Activated naive CD4-positive, alpha-beta T cell treated with anti-CD3 and anti-CD28 coated beads, Interleukin-2, amount 10 ng/mL, durations not matched to agents 7 days and 5 days (primary cell): Measurements from ENCODE around the gene DCDC2C.

Source experiments
- CTCF ChIA-PET: fragments of 350-600 bp; sonication (Branson Sonifier 250); formaldehyde crosslinking; loops from one replicate; lab custom pipeline; 2021; ENCODE audit warnings: antibody characterized with exemption; lab: Charles Lee
- DNase-seq: peaks from one replicate; pipeline ENCODE4 v3.0.0-alpha.2; 2020
- H3K27ac Mint-ChIP-seq: one replicate; pipeline ENCODE4 v1.8.0; 2021; ENCODE audit warnings: mild to moderate bottlenecking, moderate library complexity, mixed read lengths
- H3K27me3 Mint-ChIP-seq: one replicate; pipeline ENCODE4 v1.8.0; 2021; ENCODE audit warnings: mild to moderate bottlenecking, mixed read lengths
- H3K36me3 Mint-ChIP-seq: one replicate; pipeline ENCODE4 v1.8.0; 2021; ENCODE audit warnings: mixed read lengths
- H3K4me1 Mint-ChIP-seq: one replicate; pipeline ENCODE4 v1.8.0; 2021; ENCODE audit warnings: mixed read lengths
- H3K4me3 Mint-ChIP-seq: one replicate; pipeline ENCODE4 v1.8.0; 2021; ENCODE audit warnings: mild to moderate bottlenecking, moderate library complexity, mixed read lengths
- H3K9me3 Mint-ChIP-seq: one replicate; pipeline ENCODE4 v1.8.0; 2021; ENCODE audit warnings: mixed read lengths

The DCDC2C gene

GRCh38 chr2:3665886-3666612, 37.3 kb upstream of the DCDC2C start:
- CTCF ChIA-PET: no interaction called here
- peak; percentile 6 for DNase-seq

DNA sequence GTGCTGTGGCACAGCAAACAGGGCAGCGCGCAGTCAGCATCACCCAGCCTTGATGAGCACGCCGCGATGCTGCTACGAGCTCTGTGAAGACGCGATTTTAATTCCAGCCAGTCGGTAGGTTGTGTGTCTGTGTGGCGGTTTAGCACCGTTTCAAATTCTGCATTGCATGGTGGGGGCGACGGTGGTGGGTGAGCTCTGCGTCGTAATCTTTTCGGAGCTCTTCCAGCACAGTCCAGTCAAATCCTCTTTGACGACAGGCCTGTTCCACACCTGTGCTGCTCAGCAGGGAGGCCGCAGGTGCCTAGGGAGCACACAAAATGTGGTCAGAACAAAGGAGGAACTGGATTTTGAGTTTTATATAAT, 36.8 kb upstream of the DCDC2C start:
- H3K4me3 Mint-ChIP-seq: no peak overlapping the region
- H3K4me1 Mint-ChIP-seq: no peaks in the 10 kb centered on the region
- no peak for DNase-seq
- CTCF ChIA-PET: no interaction called here
- H3K36me3 Mint-ChIP-seq: no peaks in the 10 kb centered on the region
- H3K27ac Mint-ChIP-seq: no peak overlapping the region
- no peaks in the 10 kb centered on the region for H3K9me3 Mint-ChIP-seq
- H3K27me3 Mint-ChIP-seq: peaks cover 4% of the 10 kb centered on the region

More at GRCh38 chr2:3665886-3666612, 37.3 kb upstream of the DCDC2C start:
- Mint-ChIP-seq H3K36me3 (no peaks in the 10 kb centered on the region), H3K4me1 (no peaks in the 10 kb centered on the region), H3K4me3 (no peak overlapping the region), H3K27ac (no peak overlapping the region), H3K27me3 (peaks cover 4% of the 10 kb centered on the region), H3K9me3 (no peaks in the 10 kb centered on the region)

GRCh38 chr2:3667151-3667631, 36.2 kb upstream of the DCDC2C start:
- H3K27me3 Mint-ChIP-seq: peaks cover 4% of the 10 kb centered on the region
- H3K27ac Mint-ChIP-seq: no peak overlapping the region
- DNase-seq: no peak
- CTCF ChIA-PET: no interaction called here
- H3K9me3 Mint-ChIP-seq: no peaks in the 10 kb centered on the region
- H3K36me3 Mint-ChIP-seq: no peaks in the 10 kb centered on the region
- H3K4me1 Mint-ChIP-seq: no peaks in the 10 kb centered on the region
- H3K4me3 Mint-ChIP-seq: no peak overlapping the region

- Mint-ChIP-seq H3K4me1 (no peaks in the 10 kb centered on the region), H3K27me3 (peaks cover 17% of the 10 kb centered on the region), H3K4me3 (no peak overlapping the region), H3K36me3 (no peaks in the 10 kb centered on the region), H3K9me3 (no peaks in the 10 kb centered on the region), H3K27ac (no peak overlapping the region)
- no peak for DNase-seq
- CTCF ChIA-PET: no interaction called here
Measured at GRCh38 chr2:3669656-3670055, 33.7 kb upstream of the DCDC2C start.

GRCh38 chr2:3670376-3670775, 33.0 kb upstream of the DCDC2C start:
- DNase-seq: no peak
- Mint-ChIP-seq H3K9me3 (no peaks in the 10 kb centered on the region), H3K27me3 (peaks cover 17% of the 10 kb centered on the region), H3K4me3 (no peak overlapping the region), H3K36me3 (no peaks in the 10 kb centered on the region), H3K27ac (no peak overlapping the region), H3K4me1 (no peaks in the 10 kb centered on the region)
- CTCF ChIA-PET: no interaction called here

DNA sequence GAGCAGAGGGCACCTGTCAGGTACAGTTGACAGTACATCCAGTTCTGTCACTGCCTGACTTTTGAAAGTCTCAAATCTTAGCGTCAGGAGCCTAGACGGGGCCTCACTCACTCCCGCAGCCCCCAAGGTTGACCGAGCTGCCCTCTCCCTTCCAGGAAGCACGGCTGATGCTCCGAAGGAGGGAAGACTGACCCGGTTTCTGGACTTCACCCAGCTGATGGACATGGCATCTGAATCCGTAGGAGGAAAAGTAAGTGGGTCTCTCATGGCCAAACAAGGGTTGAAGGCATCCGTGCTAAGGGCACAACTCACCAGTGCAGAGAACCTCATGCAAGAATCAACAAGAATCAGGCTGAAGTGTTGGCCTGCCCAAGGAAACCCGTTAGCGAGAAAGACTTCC, 32.4 kb upstream of the DCDC2C start:
- no peak overlapping the region for H3K27ac Mint-ChIP-seq
- CTCF ChIA-PET: no interaction called here
- no peak overlapping the region for H3K4me3 Mint-ChIP-seq
- H3K4me1 Mint-ChIP-seq: no peaks in the 10 kb centered on the region
- H3K36me3 Mint-ChIP-seq: no peaks in the 10 kb centered on the region
- peaks cover 17% of the 10 kb centered on the region for H3K27me3 Mint-ChIP-seq
- DNase-seq: no peak
- H3K9me3 Mint-ChIP-seq: no peaks in the 10 kb centered on the region

DNA sequence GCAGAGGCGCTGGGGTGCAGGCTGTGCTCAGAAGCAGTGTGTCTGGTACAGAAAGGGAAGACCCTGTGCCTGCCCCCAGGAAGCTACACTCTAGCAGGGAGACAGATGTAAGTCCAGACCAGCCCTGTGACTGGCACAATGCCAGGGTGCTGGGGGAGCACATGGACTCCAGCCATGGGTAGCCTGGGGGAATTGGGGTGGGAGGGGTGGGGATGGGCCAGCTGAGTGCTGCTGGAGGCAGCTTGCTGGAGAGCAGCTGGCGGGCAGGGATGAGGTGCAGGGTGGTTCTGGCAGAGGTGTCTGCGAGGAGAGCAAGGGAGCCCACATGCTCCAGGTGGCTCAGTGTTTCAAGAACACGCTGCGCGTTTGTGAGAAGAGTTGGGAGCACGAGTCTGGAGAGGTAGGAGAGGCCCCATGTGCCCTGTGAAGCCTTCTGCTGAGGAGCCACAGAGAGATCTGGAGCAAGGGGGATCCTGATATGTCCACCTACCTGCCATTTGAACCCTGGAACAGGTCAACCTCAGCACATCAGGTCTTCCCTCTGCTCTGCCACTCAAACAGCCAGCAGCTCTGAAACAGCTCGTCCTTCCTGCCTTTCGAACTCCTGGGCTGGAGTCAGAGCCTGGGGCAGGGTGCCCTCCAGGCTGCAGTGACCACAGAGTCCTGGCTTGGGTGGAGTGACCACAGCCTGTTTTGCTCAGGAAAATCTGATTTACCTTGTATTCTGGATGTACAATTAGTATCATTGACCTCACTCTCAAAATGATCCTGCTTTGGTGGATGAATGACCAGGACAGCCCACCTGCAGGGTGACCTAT, 30.3 kb upstream of the DCDC2C start:
- CTCF ChIA-PET: no interaction called here
- no peaks in the 10 kb centered on the region for H3K36me3 Mint-ChIP-seq
- H3K4me1 Mint-ChIP-seq: no peaks in the 10 kb centered on the region

GRCh38 chr2:3674066-3674845, 29.1 kb upstream of the DCDC2C start:
- peaks cover 13% of the 10 kb centered on the region for H3K27me3 Mint-ChIP-seq
- H3K27ac Mint-ChIP-seq: no peak overlapping the region
- no peaks in the 10 kb centered on the region for H3K4me1 Mint-ChIP-seq
- no peak for DNase-seq
- H3K4me3 Mint-ChIP-seq: no peak overlapping the region
- CTCF ChIA-PET: interaction anchor here (0.6 kb wide), 1 partner anchor 135 kb away, joined by 3 read pairs; no protein-coding TSS in a partner anchor
- H3K36me3 Mint-ChIP-seq: no peaks in the 10 kb centered on the region
- no peaks in the 10 kb centered on the region for H3K9me3 Mint-ChIP-seq

More for the DNA sequence above, 30.3 kb upstream of the DCDC2C start:
- H3K27ac Mint-ChIP-seq: no peak overlapping the region
- H3K4me3 Mint-ChIP-seq: no peak overlapping the region
- no peaks in the 10 kb centered on the region for H3K9me3 Mint-ChIP-seq
- no peak for DNase-seq
- H3K27me3 Mint-ChIP-seq: peaks cover 13% of the 10 kb centered on the region

- Mint-ChIP-seq H3K4me3 (no peak overlapping the region), H3K27me3 (peaks cover 13% of the 10 kb centered on the region), H3K4me1 (no peaks in the 10 kb centered on the region), H3K9me3 (no peaks in the 10 kb centered on the region), H3K36me3 (no peaks in the 10 kb centered on the region), H3K27ac (no peak overlapping the region)
- CTCF ChIA-PET: no interaction called here
- no peak for DNase-seq
Measured at GRCh38 chr2:3675687-3676086, 27.7 kb upstream of the DCDC2C start.

DNA sequence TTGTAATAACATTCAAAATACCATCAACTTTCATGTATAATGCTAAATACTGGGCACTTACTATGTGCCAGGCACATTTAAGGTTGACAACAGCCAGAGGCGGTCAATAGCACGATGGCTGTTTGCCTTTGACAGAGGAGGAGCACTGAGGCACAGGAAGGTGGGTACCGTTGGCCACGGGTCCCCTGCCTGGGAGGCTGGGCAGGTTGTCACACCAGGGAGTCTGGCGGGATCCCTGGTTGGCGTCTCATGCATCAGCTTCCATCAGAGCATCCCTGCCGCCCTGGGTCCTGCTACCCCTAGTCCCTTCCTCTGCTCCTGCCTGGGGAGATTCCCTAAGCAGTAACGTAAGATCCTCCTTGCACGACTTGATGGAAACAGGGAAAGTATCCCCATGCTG, 25.9 kb upstream of the DCDC2C start:
- no peak overlapping the region for H3K4me3 Mint-ChIP-seq
- no peaks in the 10 kb centered on the region for H3K36me3 Mint-ChIP-seq
- H3K27me3 Mint-ChIP-seq: peaks cover 13% of the 10 kb centered on the region
- DNase-seq: no peak
- H3K9me3 Mint-ChIP-seq: no peaks in the 10 kb centered on the region
- no peak overlapping the region for H3K27ac Mint-ChIP-seq
- H3K4me1 Mint-ChIP-seq: no peaks in the 10 kb centered on the region
- CTCF ChIA-PET: no interaction called here

DNA sequence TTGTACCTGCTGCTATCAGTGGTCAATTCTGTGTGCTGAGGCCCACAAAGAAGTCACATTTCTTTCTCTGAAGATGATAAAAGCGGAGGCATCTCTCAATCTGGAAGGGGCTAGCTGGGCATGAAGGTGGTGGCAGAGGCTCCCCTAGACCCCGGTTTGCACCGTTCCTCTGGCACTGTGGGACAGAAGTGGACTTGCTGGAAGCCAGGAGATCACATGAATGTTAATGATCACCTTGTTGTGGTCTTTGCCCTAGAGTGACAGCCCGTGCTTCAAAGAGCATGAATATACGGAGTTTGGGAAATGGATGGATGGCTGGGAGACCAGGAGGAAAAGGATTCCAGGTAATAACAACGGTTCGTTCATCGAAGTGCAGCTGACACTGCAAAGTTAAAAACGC, 25.2 kb upstream of the DCDC2C start:
- H3K4me1 Mint-ChIP-seq: no peaks in the 10 kb centered on the region
- H3K9me3 Mint-ChIP-seq: no peaks in the 10 kb centered on the region
- H3K4me3 Mint-ChIP-seq: no peak overlapping the region
- CTCF ChIA-PET: no interaction called here
- no peak overlapping the region for H3K27ac Mint-ChIP-seq
- no peaks in the 10 kb centered on the region for H3K36me3 Mint-ChIP-seq
- DNase-seq: no peak
- H3K27me3 Mint-ChIP-seq: peaks cover 6% of the 10 kb centered on the region

GRCh38 chr2:3679180-3679579, 24.2 kb upstream of the DCDC2C start:
- Mint-ChIP-seq H3K27me3 (peaks cover 3% of the 10 kb centered on the region), H3K4me1 (no peaks in the 10 kb centered on the region), H3K27ac (no peak overlapping the region), H3K4me3 (no peak overlapping the region), H3K9me3 (no peaks in the 10 kb centered on the region), H3K36me3 (no peaks in the 10 kb centered on the region)
- CTCF ChIA-PET: no interaction called here
- no peak for DNase-seq

GRCh38 chr2:3679616-3680393, 23.6 kb upstream of the DCDC2C start:
- H3K4me1 Mint-ChIP-seq: no peaks in the 10 kb centered on the region

More at GRCh38 chr2:3679616-3680393, 23.6 kb upstream of the DCDC2C start:
- Mint-ChIP-seq H3K27me3 (no peaks in the 10 kb centered on the region), H3K4me3 (no peak overlapping the region), H3K27ac (no peak overlapping the region), H3K9me3 (no peaks in the 10 kb centered on the region), H3K36me3 (no peaks in the 10 kb centered on the region)
- CTCF ChIA-PET: no interaction called here
- DNase-seq: no peak
